DND-41 (cell line): ENCODE data around the gene PXMP2.

ENCODE experiments used
- EZH2 ChIP-seq: IDR thresholded peaks from 3 replicates; pipeline ENCODE4 v1.6.1; 2012; ENCODE audit warnings: borderline replicate concordance, low read depth, mild to moderate bottlenecking, moderate library complexity, low read length, inconsistent platforms; ENCODE audit not compliant: severe bottlenecking
- TF ChIP-seq, protein P1 (sequence below): IDR thresholded peaks from 2 replicates; pipeline ENCODE4 v1.5.1; 2012; ENCODE audit warnings: borderline replicate concordance, low read length, moderate library complexity, mild to moderate bottlenecking; ENCODE audit not compliant: poor library complexity, severe bottlenecking; ENCODE audit errors: extremely low read depth

DNA sequence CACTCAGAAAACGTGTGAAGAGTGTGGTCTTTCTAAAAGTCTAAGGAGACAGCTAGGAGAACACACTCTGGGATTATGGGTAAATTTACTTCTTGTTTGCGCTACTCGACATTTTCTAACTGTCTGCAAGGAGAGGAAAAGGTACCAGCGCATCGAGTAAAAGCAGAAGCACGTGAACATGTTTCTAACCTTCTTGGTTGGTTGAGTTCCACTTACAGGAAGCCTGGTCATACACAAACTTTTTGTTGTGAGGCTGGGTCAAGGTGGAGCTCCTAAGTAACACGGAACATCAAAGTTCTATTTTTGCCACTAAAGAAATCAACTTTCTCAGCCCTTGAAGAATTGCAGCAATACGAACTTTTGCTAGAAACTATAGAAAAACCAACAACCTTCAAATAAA, 54.2 kb downstream of the PXMP2 start:
- TF ChIP-seq, protein P1, sequence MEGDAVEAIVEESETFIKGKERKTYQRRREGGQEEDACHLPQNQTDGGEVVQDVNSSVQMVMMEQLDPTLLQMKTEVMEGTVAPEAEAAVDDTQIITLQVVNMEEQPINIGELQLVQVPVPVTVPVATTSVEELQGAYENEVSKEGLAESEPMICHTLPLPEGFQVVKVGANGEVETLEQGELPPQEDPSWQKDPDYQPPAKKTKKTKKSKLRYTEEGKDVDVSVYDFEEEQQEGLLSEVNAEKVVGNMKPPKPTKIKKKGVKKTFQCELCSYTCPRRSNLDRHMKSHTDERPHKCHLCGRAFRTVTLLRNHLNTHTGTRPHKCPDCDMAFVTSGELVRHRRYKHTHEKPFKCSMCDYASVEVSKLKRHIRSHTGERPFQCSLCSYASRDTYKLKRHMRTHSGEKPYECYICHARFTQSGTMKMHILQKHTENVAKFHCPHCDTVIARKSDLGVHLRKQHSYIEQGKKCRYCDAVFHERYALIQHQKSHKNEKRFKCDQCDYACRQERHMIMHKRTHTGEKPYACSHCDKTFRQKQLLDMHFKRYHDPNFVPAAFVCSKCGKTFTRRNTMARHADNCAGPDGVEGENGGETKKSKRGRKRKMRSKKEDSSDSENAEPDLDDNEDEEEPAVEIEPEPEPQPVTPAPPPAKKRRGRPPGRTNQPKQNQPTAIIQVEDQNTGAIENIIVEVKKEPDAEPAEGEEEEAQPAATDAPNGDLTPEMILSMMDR, result no peak
- TF ChIP-seq EZH2, result no peak
